Gastroesophageal sphincter (tissue), 4 donors: ENCODE data around the gene GAMT. TPM values are rescaled to one million over a fixed set of nuclear protein-coding genes. Genes with fewer than 3 reads are reported as not detected.

Source experiments
- ATAC-seq: fragments of 150-250 bp; one replicate; pipeline ENCODE4 v1.9.1; 2016; ENCODE audit warnings: mild to moderate bottlenecking, moderate library complexity
- H3K27ac ChIP-seq, 4 donors: fragments of 200-600 bp; sonication (generic) in 3 of 4; 1 replicate in 3 of 4; 2 replicates in 1 of 4; pipeline ENCODE4 v1.5.1; 2016 to 2019
- H3K27me3 ChIP-seq: fragments of 200-600 bp; sonication (generic); one replicate; pipeline ENCODE4 v1.5.1; 2019
- H3K36me3 ChIP-seq, 2 donors: fragments of 200-600 bp; sonication (generic); one replicate each; pipeline ENCODE4 v1.5.1; 2019; ENCODE audit warnings: control low read depth in 1 of 2
- H3K4me1 ChIP-seq, 3 donors: fragments of 200-600 bp; sonication (generic); 1 replicate in 2 of 3; 2 replicates in 1 of 3; pipeline ENCODE4 v1.5.1; 2016 to 2019; ENCODE audit warnings: control low read depth in 2 of 3
- H3K4me3 ChIP-seq, 2 donors: fragments of 200-600 bp; sonication (generic); one replicate each; pipeline ENCODE4 v1.5.1; 2019; ENCODE audit warnings: mild to moderate bottlenecking in 1 of 2, moderate library complexity in 1 of 2
- H3K9me3 ChIP-seq, 3 donors: fragments of 200-600 bp; sonication (generic); one replicate each; pipeline ENCODE4 v1.5.1; 2017 to 2019; ENCODE audit warnings: control low read depth in 2 of 3
- EP300 ChIP-seq: sonication (generic); formaldehyde crosslinking; IDR thresholded peaks from one replicate; pipeline ENCODE4 v1.6.1; 2017; ENCODE audit warnings: antibody characterized with exemption, mild to moderate bottlenecking
- POLR2A ChIP-seq, 2 donors: fragments of 450-650 bp; IDR thresholded peaks; one replicate each; pipeline ENCODE4 v1.6.1; 2017; ENCODE audit warnings: antibody characterized with exemption in 2 of 2, mild to moderate bottlenecking in 2 of 2, moderate library complexity in 1 of 2
- POLR2AphosphoS5 ChIP-seq: sonication (generic); formaldehyde crosslinking; IDR thresholded peaks from one replicate; pipeline ENCODE4 v1.6.1; 2017; ENCODE audit warnings: antibody characterized with exemption
- WGBS, 2 donors: methylation state at CpG; one replicate each; pipeline ENCODE4 v1.1.5; 2018; ENCODE audit warnings: low coverage in 1 of 2; 5-methylcytosine and 5-hydroxymethylcytosine counted together
- total RNA-seq, 4 donors: library from RNA; depleted of rRNA; stranded (reverse); fragments of >200 nt; gene quantifications; one replicate each; pipeline ENCODE4 v1.1.0, GENCODE V29; 2016
- TF ChIP-seq, protein P1 (sequence below), 4 experiments: fragments of 200-600 bp in 2 of 4; fragments of 450-650 bp in 2 of 4; sonication (generic) in 1 of 4; IDR thresholded peaks; one replicate each; pipeline ENCODE4 v1.5.1; 2017 to 2019; ENCODE audit warnings: antibody characterized with exemption in 4 of 4, mild to moderate bottlenecking in 2 of 4, moderate library complexity in 2 of 4

GAMT gene
- total RNA-seq, 4 donors from 2014 or later = 10.4 to 14.7 (median 10.9) TPM

DNA sequence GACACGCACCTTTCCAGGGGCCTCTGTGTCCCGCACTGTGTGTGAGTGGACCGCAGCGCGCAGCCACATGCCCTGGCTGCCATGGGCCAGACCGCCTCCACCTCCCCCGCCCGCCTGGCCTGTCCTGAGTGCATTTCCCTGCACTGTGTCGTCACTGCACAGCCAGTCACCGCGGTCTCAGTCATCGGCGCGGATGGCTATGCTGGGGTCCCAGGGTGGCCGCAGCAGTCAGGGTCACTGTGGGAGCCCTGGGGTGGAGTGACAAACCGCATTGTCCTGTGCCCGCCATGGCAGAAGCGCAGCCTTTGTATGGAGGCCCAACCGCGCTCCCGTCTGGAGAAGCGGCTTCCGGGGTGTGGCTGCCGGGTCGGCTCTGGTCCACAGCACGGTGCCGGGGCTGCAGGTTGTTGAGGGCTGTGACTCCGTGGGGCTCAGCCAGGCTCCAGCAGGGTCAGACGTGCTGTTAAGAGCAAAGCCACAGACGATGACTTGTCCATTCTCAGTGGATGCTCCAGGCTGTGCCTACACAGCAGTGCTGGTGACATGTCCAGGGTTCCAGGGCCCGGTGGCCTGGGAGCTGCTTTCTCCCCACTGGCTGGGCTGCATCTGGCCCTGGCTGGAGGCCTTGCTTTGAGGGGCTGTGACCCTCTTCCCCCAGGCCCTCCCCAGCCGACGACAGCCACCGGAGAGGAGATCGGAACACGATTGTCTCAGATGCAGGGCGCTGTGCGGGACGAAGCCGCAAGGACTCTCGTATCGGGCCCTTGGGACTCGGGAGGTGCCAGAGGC, 24.0 kb downstream of the GAMT start:
- no peak overlapping the region for H3K27ac ChIP-seq
- H3K4me3 ChIP-seq = no peak overlapping the region
- TF ChIP-seq, protein P1, sequence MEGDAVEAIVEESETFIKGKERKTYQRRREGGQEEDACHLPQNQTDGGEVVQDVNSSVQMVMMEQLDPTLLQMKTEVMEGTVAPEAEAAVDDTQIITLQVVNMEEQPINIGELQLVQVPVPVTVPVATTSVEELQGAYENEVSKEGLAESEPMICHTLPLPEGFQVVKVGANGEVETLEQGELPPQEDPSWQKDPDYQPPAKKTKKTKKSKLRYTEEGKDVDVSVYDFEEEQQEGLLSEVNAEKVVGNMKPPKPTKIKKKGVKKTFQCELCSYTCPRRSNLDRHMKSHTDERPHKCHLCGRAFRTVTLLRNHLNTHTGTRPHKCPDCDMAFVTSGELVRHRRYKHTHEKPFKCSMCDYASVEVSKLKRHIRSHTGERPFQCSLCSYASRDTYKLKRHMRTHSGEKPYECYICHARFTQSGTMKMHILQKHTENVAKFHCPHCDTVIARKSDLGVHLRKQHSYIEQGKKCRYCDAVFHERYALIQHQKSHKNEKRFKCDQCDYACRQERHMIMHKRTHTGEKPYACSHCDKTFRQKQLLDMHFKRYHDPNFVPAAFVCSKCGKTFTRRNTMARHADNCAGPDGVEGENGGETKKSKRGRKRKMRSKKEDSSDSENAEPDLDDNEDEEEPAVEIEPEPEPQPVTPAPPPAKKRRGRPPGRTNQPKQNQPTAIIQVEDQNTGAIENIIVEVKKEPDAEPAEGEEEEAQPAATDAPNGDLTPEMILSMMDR (IDR thresholded peaks at IDR 0.05) = no peak
- no peak for TF ChIP-seq POLR2AphosphoS5
- no peak for TF ChIP-seq EP300
- no peak for TF ChIP-seq POLR2A (IDR thresholded peaks at IDR 0.05)
- no peak for ATAC-seq
- no peaks in the 10 kb centered on the region for H3K9me3 ChIP-seq
- peaks cover 0 to 50% of the 10 kb centered on the region in 2 donors for H3K36me3 ChIP-seq
- no peaks in the 10 kb centered on the region for H3K27me3 ChIP-seq
- WGBS, 2 donors = 90% methylated on average over 4 of the region's 43 CpGs; no CpG with 5 or more reads in 1 of the 2 donors
- H3K4me1 ChIP-seq = peaks cover 0 to 36% (median 11%) of the 10 kb centered on the region in 3 donors

GRCh38 chr19:1376415-1376805, 24.9 kb downstream of the GAMT start:
- ATAC-seq = no peak

GRCh38 chr19:1374250-1374577, 27.1 kb downstream of the GAMT start:
- no peak for ATAC-seq
- no peaks in the 10 kb centered on the region for H3K27me3 ChIP-seq
- H3K4me1 ChIP-seq = peaks cover 0 to 26% (median 11%) of the 10 kb centered on the region in 3 donors
- peak overlapping the region in 3 of 4 donors; percentile 79 to 84 (median 82) for H3K27ac ChIP-seq
- peaks cover 0 to 81% of the 10 kb centered on the region in 2 donors for H3K36me3 ChIP-seq
- TF ChIP-seq POLR2AphosphoS5 (no peak), POLR2A (IDR thresholded peaks at IDR 0.05) (no peak), EP300 (no peak)
- TF ChIP-seq, protein P1 (IDR thresholded peaks at IDR 0.05) = no peak
- no peaks in the 10 kb centered on the region for H3K9me3 ChIP-seq
- no peak overlapping the region for H3K4me3 ChIP-seq
- 84% methylated on average over 6 of the region's 12 CpGs; no CpG with 5 or more reads in 1 of the 2 donors for WGBS, 2 donors

More at GRCh38 chr19:1376415-1376805, 24.9 kb downstream of the GAMT start:
- Histone ChIP-seq H3K27ac (no peak overlapping the region), H3K4me1 (peaks cover 0 to 30% (median 11%) of the 10 kb centered on the region in 3 donors), H3K36me3 (peaks cover 0 to 59% of the 10 kb centered on the region in 2 donors), H3K4me3 (no peak overlapping the region), H3K27me3 (no peaks in the 10 kb centered on the region), H3K9me3 (no peaks in the 10 kb centered on the region)
- TF ChIP-seq POLR2AphosphoS5 = no peak
- TF ChIP-seq EP300 = no peak
- TF ChIP-seq, protein P1 (IDR thresholded peaks at IDR 0.05) = no peak
- TF ChIP-seq POLR2A (IDR thresholded peaks at IDR 0.05) = no peak
- WGBS, 2 donors = 92 to 98% methylated on average over 7 to 13 of the region's 17 CpGs

GRCh38 chr19:1373534-1374249, 27.6 kb downstream of the GAMT start:
- peak; percentile 79 for ATAC-seq
- peaks cover 0 to 83% of the 10 kb centered on the region in 2 donors for H3K36me3 ChIP-seq
- whole genome bisulfite sequencing, 2 donors = 33 to 87% methylated on average over 7 to 8 of the region's 22 CpGs
- peak overlapping the region in 3 of 4 donors; percentile 79 to 84 (median 82) for H3K27ac ChIP-seq
- peaks cover 0 to 26% (median 11%) of the 10 kb centered on the region in 3 donors for H3K4me1 ChIP-seq
- peak; percentile 67 for TF ChIP-seq POLR2AphosphoS5
- TF ChIP-seq EP300 = no peak
- no peaks in the 10 kb centered on the region for H3K27me3 ChIP-seq
- H3K9me3 ChIP-seq = no peaks in the 10 kb centered on the region
- H3K4me3 ChIP-seq = no peak overlapping the region

DNA sequence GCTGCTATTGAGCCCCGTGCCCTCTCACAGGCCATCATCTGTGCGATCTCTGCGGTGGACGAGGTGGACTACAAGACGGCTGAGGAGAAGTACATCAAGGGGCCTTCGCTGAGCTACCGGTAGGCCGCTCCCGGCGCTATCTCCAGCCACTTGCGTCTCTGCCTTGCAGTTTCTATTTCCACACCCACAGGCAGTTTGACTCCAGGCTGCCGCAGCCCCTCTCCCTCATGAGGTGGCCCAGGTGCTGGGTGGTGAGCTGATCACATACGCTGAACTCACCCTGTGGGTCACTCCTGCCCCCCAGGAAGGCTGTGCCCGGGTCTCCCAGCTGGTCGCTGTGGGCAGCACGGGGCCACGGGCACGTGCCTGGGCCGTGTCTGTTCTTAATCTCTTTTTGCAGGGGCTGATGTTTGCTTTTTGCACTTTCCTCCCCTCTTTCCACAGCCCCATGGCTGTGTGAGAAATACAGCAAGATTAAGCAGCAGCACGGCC, 28.3 kb downstream of the GAMT start:
- peak; percentile 10 for ATAC-seq
- 20 to 80% methylated on average over 1 to 2 of the region's 20 CpGs for WGBS, 2 donors
- TF ChIP-seq, protein P1 (IDR thresholded peaks at IDR 0.05) = no peak
- TF ChIP-seq POLR2AphosphoS5 (no peak), EP300 (no peak)
- H3K4me1 ChIP-seq = peaks cover 0 to 26% (median 11%) of the 10 kb centered on the region in 3 donors
- no peak overlapping the region for H3K4me3 ChIP-seq
- peak overlapping the region; percentile 6 to 84 (median 80) for H3K27ac ChIP-seq
- no peaks in the 10 kb centered on the region for H3K9me3 ChIP-seq
- peaks cover 0 to 85% of the 10 kb centered on the region in 2 donors for H3K36me3 ChIP-seq
- no peaks in the 10 kb centered on the region for H3K27me3 ChIP-seq
